GM12872 (cell line): ENCODE results near the gene KCNG1.

ENCODE experiments used
- TF ChIP-seq, protein P1 (sequence below): IDR thresholded peaks from 3 replicates; pipeline ENCODE4 v1.5.1; 2011; ENCODE audit warnings: low read depth, mild to moderate bottlenecking, low read length, moderate library complexity; ENCODE audit not compliant: insufficient read depth

The KCNG1 gene

DNA sequence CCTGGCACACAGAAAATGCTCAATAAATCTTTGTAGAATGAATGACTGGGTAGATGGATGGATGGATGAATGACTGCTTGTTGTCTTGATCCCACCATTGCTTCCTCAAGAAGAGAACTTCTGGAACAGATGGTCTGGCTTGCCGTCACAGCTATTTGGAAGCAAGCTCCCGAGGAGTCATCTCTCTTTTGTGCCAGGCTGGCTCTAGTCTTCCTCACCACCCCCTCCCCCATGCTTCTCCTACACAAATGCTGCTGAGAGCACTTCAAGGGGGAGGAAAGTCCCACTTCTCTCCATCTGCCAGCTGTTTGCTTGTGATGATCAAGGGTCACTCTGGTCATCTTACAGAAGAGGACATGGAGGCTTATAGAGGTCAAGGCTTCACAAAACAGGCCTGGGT is 11.6 kb upstream of the KCNG1 start:
- TF ChIP-seq, protein P1, sequence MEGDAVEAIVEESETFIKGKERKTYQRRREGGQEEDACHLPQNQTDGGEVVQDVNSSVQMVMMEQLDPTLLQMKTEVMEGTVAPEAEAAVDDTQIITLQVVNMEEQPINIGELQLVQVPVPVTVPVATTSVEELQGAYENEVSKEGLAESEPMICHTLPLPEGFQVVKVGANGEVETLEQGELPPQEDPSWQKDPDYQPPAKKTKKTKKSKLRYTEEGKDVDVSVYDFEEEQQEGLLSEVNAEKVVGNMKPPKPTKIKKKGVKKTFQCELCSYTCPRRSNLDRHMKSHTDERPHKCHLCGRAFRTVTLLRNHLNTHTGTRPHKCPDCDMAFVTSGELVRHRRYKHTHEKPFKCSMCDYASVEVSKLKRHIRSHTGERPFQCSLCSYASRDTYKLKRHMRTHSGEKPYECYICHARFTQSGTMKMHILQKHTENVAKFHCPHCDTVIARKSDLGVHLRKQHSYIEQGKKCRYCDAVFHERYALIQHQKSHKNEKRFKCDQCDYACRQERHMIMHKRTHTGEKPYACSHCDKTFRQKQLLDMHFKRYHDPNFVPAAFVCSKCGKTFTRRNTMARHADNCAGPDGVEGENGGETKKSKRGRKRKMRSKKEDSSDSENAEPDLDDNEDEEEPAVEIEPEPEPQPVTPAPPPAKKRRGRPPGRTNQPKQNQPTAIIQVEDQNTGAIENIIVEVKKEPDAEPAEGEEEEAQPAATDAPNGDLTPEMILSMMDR: no peak

DNA sequence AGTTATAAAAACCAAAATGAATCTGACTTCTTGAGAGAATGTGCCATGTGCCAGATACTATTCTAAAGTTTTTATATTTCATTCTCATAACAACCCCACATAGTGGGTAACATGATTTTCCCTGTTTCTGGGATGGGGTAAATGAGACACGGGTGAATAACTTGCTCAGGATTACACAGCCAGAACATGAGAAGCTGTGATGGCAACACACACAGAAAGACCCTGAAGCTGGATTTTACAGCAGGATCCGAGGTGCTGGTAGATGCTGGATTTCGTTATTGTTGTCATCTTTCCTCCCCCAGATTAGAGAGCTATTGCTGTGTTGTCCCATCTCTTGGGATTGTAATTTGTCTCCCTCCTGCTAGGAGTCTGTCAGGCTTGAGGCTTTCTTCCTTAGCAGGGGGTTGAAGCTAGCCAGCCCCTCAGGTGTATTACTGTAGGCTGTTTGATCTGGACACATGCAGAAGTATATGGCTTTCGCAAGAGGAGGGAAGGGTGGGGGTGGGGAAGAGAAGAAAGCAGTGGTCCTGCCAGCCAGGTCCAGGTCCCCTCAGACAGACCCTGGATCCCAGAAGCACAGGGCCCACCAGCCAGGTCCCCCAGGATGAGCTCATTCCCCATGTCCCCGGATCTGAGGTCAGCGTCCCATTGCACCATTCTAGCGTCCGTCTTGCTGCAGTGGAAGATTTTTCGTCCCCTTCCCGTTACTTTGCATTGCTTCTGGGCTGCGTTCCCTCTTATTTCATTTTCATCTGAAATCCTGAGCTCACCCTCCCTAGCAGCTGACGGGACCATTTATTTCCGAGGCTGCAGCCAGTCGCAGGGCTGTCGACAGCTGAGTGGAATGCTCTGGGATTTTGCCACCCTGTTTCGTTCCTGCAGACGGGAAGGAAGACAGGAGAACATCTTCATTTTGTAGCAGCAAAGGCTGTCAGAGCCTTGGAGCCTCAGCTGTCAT is 7.3 kb upstream of the KCNG1 start:
- TF ChIP-seq, protein P1: no peak

DNA sequence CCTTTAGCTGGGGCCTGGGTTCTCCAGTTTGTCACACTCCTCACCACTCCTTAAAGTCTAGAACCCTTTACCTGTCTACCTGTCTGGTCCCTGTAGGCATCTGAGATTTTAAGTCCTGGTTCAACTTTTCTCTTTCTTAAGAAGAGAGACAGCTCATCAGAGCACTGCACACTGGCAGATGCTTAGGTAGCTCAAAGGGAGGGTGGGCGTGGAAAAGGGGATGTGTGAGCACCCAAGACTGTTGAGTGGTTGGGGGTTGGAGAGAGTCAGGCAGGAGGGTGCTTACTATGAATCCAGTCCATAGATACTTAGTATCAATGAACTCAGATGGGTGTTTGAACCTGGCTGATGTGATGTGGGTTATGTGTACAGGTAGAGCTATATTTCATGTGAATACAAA is 6.6 kb upstream of the KCNG1 start:
- TF ChIP-seq, protein P1: no peak

DNA sequence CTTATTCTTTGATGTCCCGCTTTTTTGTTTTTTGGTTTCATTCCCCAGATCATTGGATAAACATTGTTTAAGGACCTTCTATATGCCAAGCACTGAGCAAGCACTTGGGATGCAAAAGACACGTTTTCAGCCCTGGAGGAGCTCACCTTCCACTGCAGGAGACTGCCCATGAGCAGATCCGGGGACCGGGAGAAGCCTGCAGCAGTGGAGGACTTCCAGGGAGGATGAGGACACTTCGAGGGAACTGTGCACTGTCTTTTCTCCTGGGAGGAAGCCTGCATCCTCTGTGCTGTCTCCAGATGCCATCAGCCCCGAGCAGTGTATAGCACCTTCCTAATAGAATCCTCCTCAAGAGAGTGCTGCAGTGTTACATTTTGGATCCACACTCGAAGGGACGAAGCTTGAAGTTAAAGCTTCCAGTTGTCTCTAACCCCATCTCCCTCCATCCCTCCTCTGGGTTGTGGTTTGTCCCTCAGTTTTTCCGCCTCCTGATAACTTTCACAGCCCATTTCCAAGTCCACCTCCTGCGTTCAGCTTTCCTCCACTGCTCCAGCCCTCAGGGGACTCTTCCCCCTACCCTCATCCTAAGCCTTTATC is 5.8 kb upstream of the KCNG1 start:
- TF ChIP-seq, protein P1: no peak

DNA sequence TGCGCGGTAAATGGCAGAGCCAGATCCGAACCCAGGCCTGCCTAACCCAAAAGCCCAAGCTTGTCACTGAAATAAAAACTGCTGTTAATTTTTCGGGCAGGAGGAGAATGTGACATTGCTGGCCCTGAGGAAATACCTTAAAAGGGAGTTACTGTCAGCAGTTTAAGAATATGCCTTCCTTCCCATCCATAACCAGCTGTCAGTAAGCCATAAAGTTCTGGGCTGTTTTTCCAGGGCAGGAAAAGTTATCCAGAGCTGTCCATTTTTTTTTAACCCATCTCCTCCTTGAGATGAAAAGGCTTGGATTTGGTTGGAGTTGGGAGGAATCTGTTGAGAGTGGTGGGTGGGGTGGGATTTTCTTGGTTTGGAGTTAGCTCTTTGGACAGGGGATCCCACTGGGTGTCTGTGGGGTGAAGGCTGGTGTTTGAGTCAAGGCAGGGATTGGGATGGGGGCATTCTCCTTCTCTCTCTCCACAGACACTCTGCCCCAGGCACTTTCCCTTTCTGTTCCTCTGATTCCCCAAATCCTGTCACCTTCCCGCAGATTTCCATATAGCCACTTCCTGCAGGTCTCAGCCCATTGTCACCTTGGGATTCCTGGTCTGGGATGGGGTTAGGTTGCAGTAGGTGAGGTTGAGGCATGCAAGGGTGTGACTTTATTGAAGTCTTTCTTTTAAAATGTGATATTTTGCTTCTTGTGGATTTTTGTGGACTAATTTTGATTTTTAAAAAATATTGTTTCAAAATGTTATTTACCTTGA is 4.3 kb upstream of the KCNG1 start:
- TF ChIP-seq, protein P1: no peak

DNA sequence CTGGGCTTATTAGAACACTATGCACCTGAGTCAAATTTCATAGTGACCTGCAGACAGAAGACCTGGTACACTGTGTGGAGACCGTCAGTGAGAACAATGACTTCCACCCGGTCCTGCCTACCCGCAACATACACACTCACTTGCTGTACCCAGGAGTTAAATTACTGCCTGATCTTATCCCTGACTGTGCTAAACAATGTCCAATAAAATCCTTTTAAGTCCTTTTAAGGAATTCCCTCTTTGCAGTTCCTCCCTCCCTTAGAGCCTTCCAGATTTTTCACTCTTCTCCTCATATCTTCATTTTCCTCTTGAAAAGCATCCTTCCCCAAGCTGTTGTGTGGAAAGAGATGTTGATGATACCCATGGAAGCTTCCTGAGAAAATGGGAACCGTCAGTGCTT is 3.4 kb upstream of the KCNG1 start:
- TF ChIP-seq, protein P1: no peak

DNA sequence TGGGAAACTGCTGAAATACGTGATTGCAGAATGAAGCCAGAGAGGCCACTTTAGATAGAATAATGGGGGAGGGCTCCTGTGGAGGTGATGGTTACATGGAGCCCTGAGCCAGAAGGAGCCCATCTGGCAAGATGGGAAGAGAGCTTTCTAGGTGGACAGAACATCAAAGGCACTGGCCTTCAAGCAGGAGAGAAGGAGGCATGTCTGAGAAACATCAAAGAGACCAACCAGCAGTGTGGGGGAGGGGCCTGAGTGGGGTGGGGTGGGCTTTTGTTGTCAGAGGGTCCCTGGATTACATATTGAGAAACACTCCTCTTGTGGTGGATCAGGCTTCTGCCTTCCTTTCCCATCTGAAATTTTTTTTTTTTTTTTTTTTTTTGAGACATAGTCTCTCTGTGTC is 1.9 kb upstream of the KCNG1 start:
- TF ChIP-seq, protein P1: no peak
